ENCODE measurements around the gene CDYL. TPM values are rescaled to one million over a fixed set of nuclear protein-coding genes. Genes with fewer than 3 reads are reported as not detected.
"Not testable (repeated sequence)": the region's sequence is repeated elsewhere in the genome, so short reads cannot be mapped to it uniquely, and the experiment has no call there.

CDYL gene
- total RNA-seq, 1 donor from 2014 or later = 11.8 TPM

DNA sequence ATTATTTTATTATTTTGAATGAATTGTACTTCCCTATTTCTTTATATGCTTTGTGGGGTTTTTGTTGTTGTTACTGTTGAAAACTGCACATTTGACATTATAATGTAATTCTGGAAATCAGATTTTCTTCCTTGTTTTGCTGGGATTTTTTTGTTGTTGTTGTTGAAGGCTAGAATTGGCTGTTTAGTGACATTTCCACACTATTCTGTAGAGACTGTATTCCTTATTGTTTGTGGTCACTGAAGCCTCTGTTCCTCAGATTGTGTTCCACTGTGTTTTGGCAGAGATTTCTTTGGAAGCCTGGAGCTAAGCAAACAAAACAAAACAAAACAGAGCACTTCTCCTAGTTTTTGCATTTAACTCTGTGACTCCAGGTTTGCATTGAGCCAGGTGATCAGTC is 52.9 kb downstream of the CDYL start:
- ATAC-seq (no peak), DNase-seq (ENCODE audit: low spot score) (no peak)

DNA sequence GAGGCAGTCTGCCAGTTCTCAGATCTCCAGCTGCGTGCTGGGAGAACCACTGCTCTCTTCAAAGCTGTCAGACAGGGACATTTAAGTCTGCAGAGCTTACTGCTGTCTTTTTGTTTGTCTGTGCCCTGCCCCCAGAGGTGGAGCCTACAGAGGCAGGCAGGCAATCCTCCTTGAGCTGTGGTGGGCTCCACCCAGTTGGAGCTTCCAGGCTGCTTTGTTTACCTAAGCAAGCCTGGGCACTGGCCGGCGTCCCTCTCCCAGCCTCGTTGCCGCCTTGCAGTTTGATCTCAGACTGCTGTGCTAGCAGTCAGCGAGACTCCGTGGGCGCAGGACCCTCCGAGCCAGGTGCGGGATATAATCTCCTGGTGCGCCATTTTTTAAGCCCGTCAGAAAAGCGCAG is 59.3 kb downstream of the CDYL start:
- DNase-seq (ENCODE audit: low spot score); ATAC-seq: not testable (repeated sequence)

DNA sequence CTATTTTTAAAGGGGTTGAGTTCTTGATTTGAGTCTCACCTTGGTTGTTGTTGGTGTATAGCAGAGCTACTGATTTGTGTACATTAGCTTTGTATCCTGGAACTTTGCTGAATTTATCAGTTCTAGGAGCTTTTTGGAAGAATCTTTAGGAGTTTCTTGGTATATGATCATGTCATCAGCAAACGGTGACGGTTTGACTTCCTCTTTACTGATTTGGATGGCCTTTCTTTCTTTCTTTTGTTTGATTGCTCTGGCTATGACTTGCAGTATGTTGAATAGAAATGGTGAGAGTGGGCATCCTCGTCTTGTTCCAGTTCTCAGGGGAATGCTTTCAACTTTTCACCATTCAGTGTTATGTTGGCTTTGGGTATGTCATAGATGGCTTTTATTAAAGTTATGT is 64.0 kb downstream of the CDYL start:
- ATAC-seq (no peak), DNase-seq (ENCODE audit: low spot score) (no peak)

DNA sequence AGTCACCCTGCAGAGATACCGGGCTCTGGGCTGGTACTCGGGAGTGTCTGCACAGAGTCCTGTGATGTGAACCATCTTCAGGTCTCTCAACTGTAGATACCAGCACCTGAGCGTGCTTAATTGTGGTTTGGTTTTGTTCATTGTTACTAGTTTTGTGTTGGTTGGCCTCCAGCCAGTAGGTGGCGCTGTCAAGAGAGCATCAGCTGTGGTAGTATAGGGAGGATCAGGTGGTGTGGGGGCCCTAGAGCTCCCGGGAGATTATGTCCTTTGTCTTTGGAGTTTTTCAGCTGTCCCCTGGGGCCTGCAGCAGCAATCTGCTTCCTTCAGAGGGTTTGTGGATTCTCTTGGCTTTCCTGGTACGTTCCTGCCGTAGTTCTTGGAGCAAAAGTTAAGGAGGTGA is 67.9 kb downstream of the CDYL start:
- DNase-seq (ENCODE audit: low spot score) = no peak
- ATAC-seq = no peak

DNA sequence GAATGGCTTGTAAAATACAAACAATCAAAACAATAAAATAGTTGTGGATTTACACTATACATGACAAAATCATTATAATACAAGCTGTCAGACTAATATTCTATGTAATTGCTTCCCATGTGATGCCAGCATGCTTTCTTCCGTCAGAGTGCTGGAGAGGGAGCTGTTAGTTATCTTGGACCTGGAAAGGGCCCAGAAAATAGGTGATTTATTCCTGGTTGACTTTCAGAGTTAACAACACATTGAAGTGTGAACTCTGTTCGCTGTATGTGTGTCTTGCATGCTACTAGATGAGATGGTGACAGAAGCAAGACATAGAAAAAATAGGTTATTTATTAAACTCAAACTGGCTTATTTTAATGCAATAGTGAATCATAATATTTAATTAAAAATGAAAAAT is 70.2 kb downstream of the CDYL start:
- ATAC-seq (peak; percentile 78), DNase-seq (ENCODE audit: low spot score) (no peak)

DNA sequence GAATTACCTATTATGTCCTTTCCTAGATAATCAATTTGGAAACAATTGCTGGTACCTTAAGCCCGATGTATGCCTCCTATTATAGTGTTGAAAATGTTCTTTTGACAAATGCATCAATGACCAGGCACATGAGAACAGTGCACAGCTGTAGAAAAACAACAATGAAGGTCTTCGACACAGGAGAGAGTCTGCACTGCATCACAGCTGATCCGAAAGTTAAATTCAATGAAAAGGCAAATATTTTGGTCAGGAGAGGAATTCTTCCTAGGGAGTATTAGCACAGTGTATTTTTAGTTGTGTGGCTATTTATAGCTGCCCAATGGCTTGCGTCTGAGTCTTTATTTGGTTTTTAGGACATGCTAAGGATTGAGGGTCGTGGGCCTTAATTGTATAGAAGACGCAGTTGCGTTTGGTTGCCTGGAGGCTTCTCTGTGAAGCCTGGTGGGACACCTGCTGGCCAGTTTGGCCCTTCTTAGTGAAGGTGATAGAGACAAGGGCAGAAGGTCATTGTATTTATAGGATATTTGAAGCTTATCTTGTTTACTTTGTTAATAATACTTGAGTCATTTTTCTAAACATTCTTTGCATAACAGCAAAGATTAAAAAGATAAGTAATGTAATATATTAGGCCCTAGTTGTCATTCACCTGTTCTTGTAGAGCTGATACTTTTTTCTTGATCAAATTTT is 72.3 kb downstream of the CDYL start:
- ATAC-seq = peak; percentile 49
- DNase-seq (ENCODE audit: low spot score) = no peak

DNA sequence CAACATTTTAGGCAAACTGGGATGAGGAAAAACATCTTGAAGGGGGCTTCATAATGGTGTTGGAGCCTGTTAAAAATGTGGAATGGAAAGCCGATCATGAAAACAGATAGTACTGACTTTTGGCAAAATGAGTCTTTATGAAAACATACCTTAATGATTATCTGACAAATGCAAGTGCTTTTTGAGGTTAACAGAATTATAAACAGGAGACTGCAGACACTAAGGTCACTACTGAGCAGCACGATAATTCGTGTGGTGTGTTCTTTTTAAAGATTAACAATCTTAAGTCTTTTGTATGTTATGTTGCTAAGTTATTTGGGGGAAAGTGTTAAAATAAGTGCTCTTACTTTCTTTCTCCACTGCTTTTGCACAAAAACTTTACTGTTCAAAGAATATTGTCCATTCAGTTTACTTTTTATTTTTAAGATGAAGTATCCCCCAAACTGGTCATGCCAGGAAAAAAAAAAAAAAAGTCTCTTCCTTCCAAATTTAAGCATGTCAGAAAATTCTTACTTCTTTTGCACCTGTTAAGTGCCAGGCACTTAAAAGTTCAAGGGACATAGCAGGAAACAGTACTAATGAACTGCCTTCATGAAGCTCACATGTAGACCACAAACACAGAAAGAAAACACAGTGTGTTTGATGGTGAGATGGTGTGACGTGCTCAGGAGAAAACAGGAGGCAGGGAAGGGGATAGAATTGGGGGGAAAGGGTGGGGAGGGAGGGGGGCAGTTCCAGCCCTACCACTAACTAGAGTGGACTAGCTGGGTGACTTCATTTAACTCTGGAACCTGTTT is 73.2 kb downstream of the CDYL start:
- ATAC-seq (no peak), DNase-seq (ENCODE audit: low spot score) (no peak)

DNA sequence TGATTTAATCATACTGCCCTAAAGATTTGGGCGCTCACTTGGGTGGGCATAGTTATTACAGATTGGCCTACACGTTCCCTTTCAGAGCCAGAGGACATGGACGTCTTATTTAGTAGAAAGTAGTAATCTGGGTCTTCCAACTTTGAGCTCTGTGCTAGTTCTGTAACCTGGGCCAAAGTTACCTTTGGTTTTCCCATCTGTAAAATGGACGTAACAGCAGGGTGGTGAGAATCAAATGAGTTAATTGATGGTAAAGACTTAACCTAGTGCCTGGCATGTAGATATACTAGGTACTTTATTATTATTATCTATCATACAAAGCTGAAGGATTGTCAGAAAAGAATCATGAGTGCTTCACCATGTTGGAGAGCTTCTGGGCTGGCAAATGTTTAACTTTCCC is 74.8 kb downstream of the CDYL start:
- ATAC-seq = no peak

DNA sequence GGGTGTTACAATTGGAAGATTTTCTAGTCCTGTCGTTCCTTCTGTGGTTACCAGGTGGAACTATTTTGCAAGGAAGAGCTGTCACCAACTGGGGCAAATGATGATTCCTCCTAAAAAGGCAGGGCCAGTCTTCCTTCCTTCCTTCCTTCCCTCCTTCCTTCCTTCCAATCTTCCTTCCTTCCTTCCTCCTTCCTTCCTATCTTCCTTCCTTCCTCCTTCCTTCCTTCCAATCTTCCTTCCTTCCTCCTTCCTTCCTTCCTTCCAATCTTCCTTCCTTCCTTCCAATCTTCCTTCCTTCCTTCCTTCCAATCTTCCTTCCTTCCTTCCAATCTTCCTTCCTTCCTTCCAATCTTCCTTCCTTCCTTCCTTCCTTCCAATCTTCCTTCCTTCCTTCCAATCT is 76.0 kb downstream of the CDYL start:
- ATAC-seq = not testable (repeated sequence)

More for the DNA sequence above, 74.8 kb downstream of the CDYL start:
- no peak for DNase-seq (ENCODE audit: low spot score)

DNA sequence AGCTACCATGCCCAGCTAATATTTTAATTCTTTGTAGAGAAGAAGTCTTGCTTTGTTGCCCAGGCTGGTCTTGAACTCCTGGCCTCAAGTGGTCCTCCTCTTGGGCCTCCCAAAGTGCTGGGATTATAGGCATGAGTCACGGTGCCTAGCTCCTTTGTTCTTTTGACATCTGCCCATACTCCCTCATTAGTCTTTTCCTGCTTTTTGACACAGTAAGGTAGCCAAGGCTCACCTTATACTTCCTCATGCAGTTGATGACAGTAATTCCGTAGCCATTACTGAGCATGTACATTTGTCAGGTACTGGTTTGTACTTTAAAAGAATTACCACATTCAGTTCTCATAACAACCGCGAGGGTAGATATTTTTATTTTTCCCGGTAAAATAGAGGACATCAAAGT is 76.7 kb downstream of the CDYL start:
- no peak for ATAC-seq
- no peak for DNase-seq (ENCODE audit: low spot score)

More for the DNA sequence above, 76.0 kb downstream of the CDYL start:
- DNase-seq (ENCODE audit: low spot score) = not testable (repeated sequence)

DNA sequence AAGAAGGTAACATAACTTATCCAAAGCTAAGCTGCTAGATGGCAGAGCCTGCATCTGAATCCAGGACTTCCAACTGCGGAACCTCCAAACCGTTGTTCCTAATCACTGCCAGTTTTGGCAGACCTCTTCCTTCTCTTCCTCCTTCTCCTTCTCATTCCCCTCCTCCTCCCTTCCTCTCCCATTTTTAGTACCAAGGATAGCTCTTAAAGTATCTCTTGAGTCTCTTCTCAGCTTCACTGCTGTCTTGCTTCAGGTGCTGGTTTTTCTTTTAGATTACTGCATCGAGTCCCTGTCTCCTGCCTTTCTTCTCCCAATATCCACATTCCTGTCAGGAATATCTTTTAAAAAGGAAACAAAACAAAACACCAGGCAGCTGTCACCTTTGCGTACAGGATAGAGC is 77.1 kb downstream of the CDYL start:
- ATAC-seq (no peak), DNase-seq (ENCODE audit: low spot score) (no peak)

DNA sequence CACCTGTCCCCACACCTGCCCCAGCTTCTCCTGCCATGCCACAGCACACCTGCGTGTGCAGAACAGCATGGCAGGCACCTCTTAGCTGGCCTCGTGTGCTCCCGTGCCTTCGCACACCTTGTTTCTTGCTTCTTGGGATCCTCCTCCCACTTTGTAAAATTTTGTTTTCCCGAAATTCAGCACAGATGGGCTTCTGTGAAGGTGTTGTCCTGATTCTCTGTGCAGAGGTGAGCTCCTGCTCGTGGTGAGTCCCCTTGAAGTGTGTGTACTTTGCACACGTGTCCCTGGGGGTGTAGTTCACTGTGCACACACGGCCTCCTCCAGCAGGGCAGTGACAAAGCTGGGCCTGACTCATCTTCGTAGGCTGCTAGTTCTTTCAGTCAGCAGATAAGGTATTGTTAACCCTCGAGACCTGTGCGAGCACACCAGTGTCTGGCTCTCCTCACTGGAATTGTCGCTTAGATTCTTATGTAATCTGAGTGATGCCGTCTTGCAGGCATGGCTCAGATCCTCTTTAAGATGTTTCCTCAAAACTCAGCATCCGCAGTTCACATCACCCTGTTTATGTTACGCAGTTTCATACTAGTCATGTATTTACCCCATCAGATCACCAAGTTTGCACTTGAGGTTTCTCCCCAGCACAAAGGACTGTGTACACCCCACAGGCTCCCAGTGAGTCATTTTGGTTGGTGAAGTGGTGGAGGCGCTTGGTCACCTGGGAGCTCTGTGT is 77.7 kb downstream of the CDYL start:
- DNase-seq (ENCODE audit: low spot score) (no peak), ATAC-seq (no peak)

DNA sequence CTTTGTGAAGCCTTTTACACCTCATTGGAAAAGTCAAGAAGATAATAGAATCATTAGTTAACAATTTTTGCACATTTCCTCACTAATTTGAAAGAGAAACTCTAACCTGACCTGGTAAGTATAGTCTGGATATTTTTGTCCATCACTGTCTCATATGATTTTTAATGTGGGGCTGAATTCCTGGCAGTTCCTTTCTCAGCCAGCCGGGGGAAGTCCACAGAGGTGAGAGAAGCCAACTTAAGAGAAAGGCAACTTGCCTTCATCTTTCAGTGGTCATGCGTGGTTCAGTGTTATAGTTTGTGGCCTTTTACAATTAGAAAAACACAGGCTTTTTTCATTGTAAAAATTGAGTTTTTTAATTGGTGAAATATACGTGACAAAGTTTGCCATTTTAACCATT is 80.6 kb downstream of the CDYL start:
- ATAC-seq = no peak

DNA sequence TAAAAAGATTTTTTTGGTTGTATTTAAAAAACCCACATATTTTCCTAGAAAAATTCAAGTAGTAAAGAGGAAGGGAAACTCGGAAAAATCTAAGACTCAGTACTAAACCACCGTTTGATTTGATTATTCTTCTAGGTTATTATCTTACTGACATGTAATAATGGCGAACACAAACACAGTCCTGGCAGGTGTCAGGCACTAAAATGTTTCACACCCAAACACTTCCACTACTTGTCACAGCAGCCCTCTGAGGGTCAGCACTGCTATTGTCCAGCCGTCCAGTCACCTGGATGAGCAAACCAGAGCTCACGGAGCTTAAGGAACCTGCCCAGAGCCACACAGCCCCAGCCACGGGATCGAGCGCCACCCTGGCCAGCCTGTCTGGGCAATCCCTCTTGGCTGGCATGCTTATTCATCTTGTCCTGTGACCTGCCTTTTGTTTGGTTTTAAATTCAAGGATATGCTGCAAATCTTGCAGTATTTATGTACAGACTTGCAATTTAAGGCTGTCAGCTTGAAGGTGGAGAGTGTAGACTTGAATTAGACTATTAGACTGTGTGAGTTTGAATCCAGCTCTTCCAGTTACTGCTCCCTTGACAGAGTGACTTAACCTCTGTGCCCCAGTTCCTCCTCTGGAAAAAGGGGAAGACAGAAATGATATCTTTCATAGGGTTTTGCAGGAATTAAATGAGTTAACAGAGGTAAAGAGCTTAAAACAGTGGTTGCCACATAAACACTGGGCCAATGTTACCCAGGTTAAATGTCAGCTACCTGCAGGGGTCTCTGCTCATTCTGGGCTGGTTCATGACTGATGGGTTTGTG is 82.2 kb downstream of the CDYL start:
- DNase-seq (ENCODE audit: low spot score) = no peak
- ATAC-seq = no peak

More for the DNA sequence above, 80.6 kb downstream of the CDYL start:
- no peak for DNase-seq (ENCODE audit: low spot score)

DNA sequence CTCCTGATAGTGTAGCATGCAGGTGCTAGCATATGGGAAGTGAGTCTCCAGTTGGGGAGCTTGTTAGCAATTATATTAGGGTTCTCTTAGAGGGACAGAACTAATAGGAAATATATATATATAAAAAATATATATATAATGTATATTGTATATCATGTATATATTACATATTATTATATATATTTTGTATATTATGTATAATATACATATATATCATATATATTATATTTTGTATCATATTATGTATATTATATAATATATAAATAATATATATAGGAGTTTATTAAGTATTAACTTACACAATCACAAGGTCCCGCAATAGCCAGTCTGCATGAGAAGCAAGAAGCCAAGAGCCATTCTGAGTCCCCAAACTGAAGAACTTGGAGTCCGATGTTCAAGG is 84.2 kb downstream of the CDYL start:
- ATAC-seq (no peak), DNase-seq (ENCODE audit: low spot score) (no peak)

DNA sequence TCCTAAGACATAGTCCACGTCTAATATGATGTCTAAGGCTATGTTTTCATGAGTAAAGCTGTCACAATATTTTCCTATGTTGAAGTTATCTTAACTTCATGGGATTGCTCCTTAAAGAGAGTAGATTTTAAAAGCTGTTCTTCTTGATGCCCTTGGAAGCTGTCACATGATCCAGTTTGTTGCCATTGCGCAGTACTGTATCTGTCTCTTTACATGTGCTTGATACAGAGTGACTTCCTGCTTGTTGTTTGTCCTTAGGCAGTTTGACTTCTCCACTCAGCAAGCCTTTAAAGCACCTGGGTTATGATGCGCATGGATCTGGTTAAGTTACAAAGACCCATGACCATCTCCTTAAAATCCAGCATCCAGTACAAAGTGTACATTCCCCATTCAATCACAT is 85.4 kb downstream of the CDYL start:
- ATAC-seq (no peak), DNase-seq (ENCODE audit: low spot score) (no peak)

DNA sequence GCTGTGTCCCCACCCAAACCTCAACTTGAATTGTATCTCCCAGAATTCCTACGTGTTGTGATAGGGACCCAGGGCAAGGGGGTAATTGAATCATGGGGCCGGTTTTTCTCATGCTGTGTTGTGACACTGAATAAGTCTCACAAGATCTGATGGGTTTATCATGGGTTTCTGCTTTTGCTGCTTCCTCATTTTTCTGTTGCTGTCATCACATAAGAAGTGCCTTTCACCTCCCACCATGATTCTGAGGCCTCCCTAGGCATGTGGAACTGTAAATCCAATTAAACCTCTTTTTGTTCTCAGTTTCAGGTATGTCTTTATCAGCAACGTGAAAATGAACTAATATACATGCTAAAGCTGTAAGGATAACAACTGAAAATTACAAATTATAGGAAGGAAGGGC is 88.3 kb downstream of the CDYL start:
- ATAC-seq (no peak), DNase-seq (ENCODE audit: low spot score) (no peak)

DNA sequence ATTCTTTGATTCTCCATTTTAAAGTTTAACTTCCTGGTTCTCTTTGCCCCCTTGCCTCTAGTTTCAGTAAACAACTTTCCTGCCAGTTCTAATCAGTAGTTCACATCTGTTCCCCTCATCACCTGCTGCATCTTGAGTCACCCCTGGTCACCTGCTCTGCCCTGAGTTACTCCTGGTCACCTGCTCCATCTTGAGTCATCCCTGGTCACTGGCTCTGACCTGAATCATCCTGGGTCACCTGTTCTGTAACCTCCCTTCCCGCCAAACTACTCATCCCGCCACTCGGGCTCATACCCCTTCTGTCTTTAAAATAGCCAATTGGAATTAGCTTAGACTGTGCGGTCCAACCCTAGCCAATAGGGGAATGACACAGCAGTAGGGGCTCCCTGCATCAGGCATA is 88.8 kb downstream of the CDYL start:
- not testable (repeated sequence) for DNase-seq (ENCODE audit: low spot score); ATAC-seq

DNA sequence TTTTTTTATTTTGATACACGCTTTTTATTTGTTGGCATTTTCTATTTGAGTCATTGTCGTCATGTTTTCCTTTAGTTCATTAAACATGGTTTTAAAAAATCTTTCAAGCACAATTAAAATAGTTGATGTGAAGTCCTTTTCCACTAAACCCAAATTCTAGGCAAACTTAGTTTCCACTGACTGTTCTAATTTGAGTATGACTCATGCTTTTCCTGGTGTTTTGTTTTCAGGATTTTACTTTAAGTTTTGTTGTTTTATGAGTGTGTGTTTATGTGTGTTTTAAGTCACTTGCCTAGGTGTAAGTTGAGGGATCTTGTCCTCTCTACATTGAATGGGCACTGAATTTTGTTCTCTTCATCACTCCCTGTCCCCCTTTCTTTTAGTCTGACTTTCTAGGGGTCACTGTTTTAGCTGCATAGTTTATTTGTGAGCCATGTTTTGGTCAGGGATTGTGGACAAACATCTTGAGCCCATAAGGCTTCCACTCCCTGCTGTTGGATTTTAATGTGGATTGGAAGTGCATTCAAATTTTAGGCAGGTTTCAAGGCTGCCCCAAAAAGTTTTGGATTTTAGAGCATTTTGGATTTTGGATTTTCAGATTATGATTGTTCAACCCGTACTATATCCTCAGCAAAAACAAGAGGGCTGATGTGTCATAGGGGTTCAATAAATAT is 94.8 kb downstream of the CDYL start:
- ATAC-seq (no peak), DNase-seq (ENCODE audit: low spot score) (no peak)

DNA sequence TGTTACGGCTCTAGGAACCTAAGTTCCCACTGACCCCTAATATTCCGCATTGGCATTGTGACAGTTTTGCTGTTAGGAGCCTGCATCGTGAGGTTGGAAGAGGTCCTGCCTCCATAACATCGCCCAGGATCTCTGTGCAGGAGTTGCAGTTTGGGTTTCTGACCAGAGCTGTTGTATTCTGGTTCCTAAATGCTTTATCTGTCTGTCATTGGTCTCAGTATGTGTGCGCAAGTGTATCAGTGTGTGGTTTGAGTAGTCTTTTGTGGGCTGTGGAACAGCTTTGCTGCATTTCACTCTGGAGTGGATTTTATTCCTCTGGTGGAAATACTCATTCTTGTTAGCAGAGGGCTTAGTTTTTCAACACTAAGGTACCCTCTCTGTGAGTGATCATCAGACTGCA is 95.6 kb downstream of the CDYL start:
- ATAC-seq (no peak), DNase-seq (ENCODE audit: low spot score) (no peak)
